ENCODE data around the gene PTH2.

The PTH2 gene

GRCh38 chr19:49430678-49431329, 7.6 kb upstream of the PTH2 start:
- DNase-seq (ENCODE audit: low read depth in 2 of 2) = peak in 1 of 2 donors; percentile 45

GRCh38 chr19:49430172-49430677, 7.0 kb upstream of the PTH2 start:
- DNase-seq (ENCODE audit: low read depth in 2 of 2) = no peak

GRCh38 chr19:49428547-49429451, 5.6 kb upstream of the PTH2 start:
- no peak for DNase-seq (ENCODE audit: low read depth in 2 of 2)

- no peak for DNase-seq (ENCODE audit: low read depth in 2 of 2)
Observed at GRCh38 chr19:49427855-49428546, 4.8 kb upstream of the PTH2 start.

GRCh38 chr19:49427339-49427738, 4.1 kb upstream of the PTH2 start:
- DNase-seq (ENCODE audit: low read depth in 2 of 2) = no peak

- DNase-seq (ENCODE audit: low read depth in 2 of 2) = no peak
Observed at GRCh38 chr19:49425922-49426592, 2.8 kb upstream of the PTH2 start.

- no peak for DNase-seq (ENCODE audit: low read depth in 2 of 2)
Observed at GRCh38 chr19:49425178-49425577, 1.9 kb upstream of the PTH2 start, which contains the start of gene GFY. Gene GFY (plus strand): TSS chr19:49425388. CDS start chr19:49426431, 1,043 bp downstream.

- no peak for DNase-seq (ENCODE audit: low read depth in 2 of 2)
Observed at GRCh38 chr19:49423985-49424303, 703 bp upstream of the PTH2 start.

GRCh38 chr19:49422407-49423070, 702 bp downstream of the PTH2 start:
- peak in 1 of 2 donors; percentile 49 for DNase-seq (ENCODE audit: low read depth in 2 of 2)

GRCh38 chr19:49421878-49422202, 1.4 kb downstream of the PTH2 start:
- DNase-seq (ENCODE audit: low read depth in 2 of 2) = no peak

- DNase-seq (ENCODE audit: low read depth in 2 of 2) = peak in 1 of 2 donors; percentile 36
Observed at GRCh38 chr19:49421039-49421877, 2.0 kb downstream of the PTH2 start.

GRCh38 chr19:49420227-49420626, 3.0 kb downstream of the PTH2 start:
- no peak for DNase-seq (ENCODE audit: low read depth in 2 of 2)

- DNase-seq (ENCODE audit: low read depth in 2 of 2) = no peak
Observed at GRCh38 chr19:49419173-49419572, 4.1 kb downstream of the PTH2 start.

- DNase-seq (ENCODE audit: low read depth in 2 of 2) = no peak
Observed at GRCh38 chr19:49418511-49418910, 4.7 kb downstream of the PTH2 start.

- no peak for DNase-seq (ENCODE audit: low read depth in 2 of 2)
Observed at GRCh38 chr19:49417088-49417487, 6.2 kb downstream of the PTH2 start.

GRCh38 chr19:49415810-49416200, 7.4 kb downstream of the PTH2 start:
- DNase-seq (ENCODE audit: low read depth in 2 of 2) = no peak

GRCh38 chr19:49415102-49415809, 8.0 kb downstream of the PTH2 start:
- DNase-seq (ENCODE audit: low read depth in 2 of 2) = no peak

- DNase-seq (ENCODE audit: low read depth in 2 of 2) = no peak
Observed at GRCh38 chr19:49414256-49414655, 9.0 kb downstream of the PTH2 start.

GRCh38 chr19:49413348-49413747, 9.9 kb downstream of the PTH2 start:
- DNase-seq (ENCODE audit: low read depth in 2 of 2) = no peak

All from stimulated activated CD4-positive, alpha-beta T cell treated with anti-CD3 and anti-CD28 coated beads, Interleukin-15, amount 100 ng/mL, for 48 hours (primary cell).